HCT116 (cell line): Measurements from ENCODE around the gene IL20. TPM values are rescaled to one million over a fixed set of nuclear protein-coding genes. Genes with fewer than 3 reads are reported as not detected.

Experiments used
- ATAC-seq: fragments of 200-7000 bp; cut with Tn5 transposase; 2 replicates; pipeline ENCODE4 v1.9.1; 2020; ENCODE audit warnings: mild to moderate bottlenecking, moderate library complexity
- BruUV-seq: library from RNA; stranded (reverse); fragments of 400-500 nt; replicated peaks from 2 replicates; lab custom pipeline; 2021; lab: Mats Ljungman, UMichigan
- CTCF ChIA-PET: fragments of 300-600 bp; sonication (Branson Sonifier 250); formaldehyde crosslinking; loops from one replicate; lab custom pipeline; 2021; ENCODE audit warnings: antibody characterized with exemption; lab: Charles Lee
- POLR2A ChIA-PET: fragments of 300-600, 350-600 bp; sonication (Branson Sonifier 250); formaldehyde crosslinking; loops from one replicate; lab custom pipeline; 2021; ENCODE audit warnings: antibody characterized with exemption; lab: Charles Lee
- RAD21 ChIA-PET, 2 experiments: fragments of 300-600 bp; sonication (Branson Sonifier 250); formaldehyde crosslinking; loops; one replicate each; lab custom pipeline; 2023; ENCODE audit warnings: low total read pairs in 2 of 2; ENCODE audit not compliant: uncharacterized antibody in 2 of 2, unreplicated experiment in 2 of 2, low non-redundant PET in 1 of 2; lab: Charles Lee
- DNase-seq: peaks from one replicate; pipeline ENCODE4 v3.0.0-alpha.2; 2010; ENCODE audit warnings: low read depth, low spot score
- H2AFZ ChIP-seq: fragments of 200-600 bp; shearing (Covaris generic), sonication (generic); 2 replicates; pipeline ENCODE4 v1.6.1; 2017; ENCODE audit warnings: low read depth, mixed run types, mixed read lengths, antibody characterized with exemption, low read length; ENCODE audit not compliant: poor library complexity, severe bottlenecking
- H3K27ac ChIP-seq: 2 replicates; pipeline ENCODE4 v1.5.1; 2012; ENCODE audit warnings: low read depth, low read length
- H3K27me3 ChIP-seq: fragments of 200-600 bp; sonication (generic); 2 replicates; pipeline ENCODE4 v1.6.1; 2016; ENCODE audit warnings: mixed run types, low read length, mixed read lengths; ENCODE audit not compliant: insufficient read depth
- H3K36me3 ChIP-seq, 2 experiments: fragments of 200-500 bp in 1 of 2; fragments of 200-600 bp in 1 of 2; sonication (Bioruptor generic) in 1 of 2; sonication (generic) in 1 of 2; 2 replicates each; pipeline versions ENCODE4 v1.5.1 to v1.6.1; 2014 to 2016; ENCODE audit warnings: low read length in 2 of 2, inconsistent platforms in 1 of 2, mixed read lengths in 1 of 2, mixed run types in 1 of 2; ENCODE audit not compliant: insufficient read depth in 2 of 2, control insufficient read depth in 1 of 2
- H3K4me1 ChIP-seq, 2 experiments: fragments of 200-600 bp in 1 of 2; sonication (generic) in 1 of 2; 2 replicates each; pipeline versions ENCODE4 v1.5.1 to v1.6.1; 2012 to 2017; ENCODE audit warnings: low read length in 2 of 2, inconsistent platforms in 1 of 2, mild to moderate bottlenecking in 1 of 2, mixed read lengths in 1 of 2, mixed run types in 1 of 2, moderate library complexity in 1 of 2; ENCODE audit not compliant: insufficient read depth in 2 of 2, control insufficient read depth in 1 of 2
- H3K4me2 ChIP-seq: fragments of 200-600 bp; sonication (generic); 2 replicates; pipeline ENCODE4 v1.6.1; 2017; ENCODE audit warnings: mixed run types, low read length, mixed read lengths
- H3K4me3 ChIP-seq, 2 experiments: fragments of 200-600 bp in 1 of 2; sonication (generic) in 1 of 2; replicated peaks in 1 of 2; 2 replicates each; pipeline ENCODE4 v1.5.1; 2011 to 2016; ENCODE audit warnings: low read length in 2 of 2, control low read depth in 1 of 2, low read depth in 1 of 2, mild to moderate bottlenecking in 1 of 2, mixed read lengths in 1 of 2, mixed run types in 1 of 2
- H3K79me2 ChIP-seq: fragments of 200-600 bp; sonication (generic); 2 replicates; pipeline ENCODE4 v1.6.1; 2017; ENCODE audit warnings: mild to moderate bottlenecking, mixed run types, low read length, moderate library complexity, mixed read lengths; ENCODE audit not compliant: insufficient read depth
- H3K9ac ChIP-seq: fragments of 200-600 bp; sonication (generic); 2 replicates; pipeline ENCODE4 v1.6.1; 2016; ENCODE audit warnings: low read length, mixed read lengths
- H3K9me2 ChIP-seq: fragments of 200-600 bp; sonication (generic), shearing (Covaris generic); 2 replicates; pipeline ENCODE4 v1.6.1; 2017; ENCODE audit warnings: mixed run types, mild to moderate bottlenecking, moderate library complexity; ENCODE audit not compliant: insufficient read depth
- H3K9me3 ChIP-seq, 2 experiments: fragments of 200-500 bp in 1 of 2; fragments of 200-600 bp in 1 of 2; sonication (Bioruptor generic) in 1 of 2; sonication (generic) in 1 of 2; 2 replicates each; pipeline ENCODE4 v1.6.1; 2014 to 2017; ENCODE audit warnings: low read length in 2 of 2, mixed read lengths in 2 of 2, inconsistent platforms in 1 of 2, low read depth in 1 of 2, mild to moderate bottlenecking in 1 of 2, mixed run types in 1 of 2, moderate library complexity in 1 of 2; ENCODE audit not compliant: control insufficient read depth in 1 of 2, insufficient read depth in 1 of 2
- H4K20me1 ChIP-seq: fragments of 200-600 bp; sonication (generic), shearing (Covaris generic); 2 replicates; pipeline ENCODE4 v1.6.1; 2017; ENCODE audit warnings: mixed run types, mild to moderate bottlenecking, moderate library complexity; ENCODE audit not compliant: insufficient read depth
- ELF1 ChIP-seq: IDR thresholded peaks from 2 replicates; pipeline ENCODE4 v1.6.1; 2012; ENCODE audit warnings: low read depth, borderline replicate concordance
- EZH2phosphoT487 ChIP-seq: fragments of 200-600 bp; IDR thresholded peaks from 2 replicates; pipeline ENCODE4 v1.6.1; 2018; ENCODE audit warnings: antibody characterized with exemption, borderline replicate concordance
- JUND ChIP-seq: IDR thresholded peaks from 2 replicates; pipeline ENCODE4 v1.6.1; 2012
- POLR2A ChIP-seq: IDR thresholded peaks from 2 replicates; pipeline ENCODE4 v1.7.0; 2011; ENCODE audit warnings: borderline replicate concordance; ENCODE audit not compliant: insufficient read depth, insufficient read length; ENCODE audit errors: extremely low read depth
- RAD21 ChIP-seq: IDR thresholded peaks from 2 replicates; pipeline ENCODE4 v1.6.1; 2012; ENCODE audit warnings: low read depth, mild to moderate bottlenecking
- SIN3A ChIP-seq: IDR thresholded peaks from 2 replicates; pipeline ENCODE4 v1.6.1; 2012; ENCODE audit warnings: low read depth
- YY1 ChIP-seq: IDR thresholded peaks from 2 replicates; pipeline ENCODE4 v1.6.1; 2011; ENCODE audit warnings: low read length, low read depth, moderate library complexity, mild to moderate bottlenecking; ENCODE audit not compliant: insufficient replicate concordance; ENCODE audit errors: extremely low read depth
- intact Hi-C: fragments of 100-400 bp; cut with micrococcal nuclease; formaldehyde crosslinking; loops from 2 replicates; pipeline ENCODE4 v1.10.0; 2022
- total RNA-seq: library from RNA; stranded (reverse); gene quantifications from one replicate; pipeline ENCODE4 v1.2.1, GENCODE V29; 2021; ENCODE audit not compliant: unreplicated experiment
- TF ChIP-seq, protein P1 (sequence below): IDR thresholded peaks from 2 replicates; pipeline ENCODE4 v1.6.1; 2012
- TF ChIP-seq, protein P2 (sequence below), 3 experiments: fragments of 200-600 bp in 1 of 3; sonication (generic) in 1 of 3; IDR thresholded peaks in 2 of 3; conservative IDR thresholded peaks in 1 of 3; 2 replicates each; pipeline ENCODE4 v1.5.1; 2012 to 2017; ENCODE audit warnings: low read depth in 2 of 3, low read length in 2 of 3, antibody characterized with exemption in 1 of 3, borderline replicate concordance in 1 of 3, control low read depth in 1 of 3, mild to moderate bottlenecking in 1 of 3, mixed read lengths in 1 of 3, mixed run types in 1 of 3, moderate library complexity in 1 of 3; ENCODE audit not compliant: insufficient read depth in 1 of 3

Gene IL20
- total RNA-seq, 1 experiment from 2014 or later, result not detected

DNA sequence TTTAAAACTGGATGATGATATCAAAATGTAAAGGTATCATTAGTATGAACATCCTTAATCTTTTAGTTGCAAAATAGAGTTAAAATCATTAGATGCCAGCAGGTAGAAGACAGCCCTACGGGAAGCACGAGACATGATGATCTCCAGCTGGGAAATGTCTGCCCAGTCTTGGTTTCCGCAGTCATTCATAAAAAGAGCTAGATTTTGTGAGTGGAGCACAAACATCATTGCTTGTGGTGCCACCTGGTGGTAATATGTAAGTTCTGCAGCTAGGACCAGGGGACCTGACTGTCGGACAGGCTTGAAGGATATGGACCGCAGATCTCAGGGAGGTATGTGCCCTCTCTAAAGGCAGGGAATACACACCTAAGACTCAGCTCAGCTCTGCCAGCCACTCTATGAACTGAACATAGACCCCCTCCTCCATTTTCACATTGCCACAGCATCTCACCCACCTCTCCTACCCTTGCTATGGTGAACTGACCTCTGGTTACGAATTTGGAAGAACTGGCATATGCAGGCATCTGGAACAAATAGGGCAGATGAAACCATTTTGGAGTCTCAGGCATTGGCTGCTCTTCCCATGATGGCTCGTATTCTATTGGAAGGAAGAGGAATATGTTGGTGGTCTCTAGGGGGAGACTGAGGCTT is 47.1 kb downstream of the IL20 start:
- DNase-seq, result peak; percentile 64
- no peaks in the 10 kb centered on the region for H3K9me2 ChIP-seq
- H3K4me2 ChIP-seq, result 0 out of 2 replicates have a peak overlapping the region, but pooled peaks have one; percentile 0
- H2AFZ ChIP-seq, result peak overlapping the region; percentile 5
- ChIA-PET CTCF (interaction anchor here (0.7 to 3.0 kb wide), 51 partner anchors 9 to 587 kb away, joined by 3 to 48 read pairs (median 4); partner anchors contain the start of genes C1orf116, DYRK3, EIF2D and FCMR), POLR2A (no interaction called here), RAD21 (interaction anchor here (0.7 to 1.7 kb wide), 9 partner anchors 56 to 587 kb away, joined by 3 to 9 read pairs (median 5); no protein-coding TSS in a partner anchor)
- intact Hi-C loops, result loop anchor here (1.0 to 5.0 kb wide), 7 partner anchors 47 to 435 kb away; partner anchors contain the start of gene IL20
- H3K9ac ChIP-seq, result no peak overlapping the region
- peak; percentile 57 for ATAC-seq
- no peak overlapping the region for H3K4me3 ChIP-seq
- H3K27me3 ChIP-seq, result no peaks in the 10 kb centered on the region; the same call in 1 of the 2 replicates
- H3K4me1 ChIP-seq, result peaks cover 0 to 20% of the 10 kb centered on the region in 2 experiments; a peak in 2 of 4 replicates
- no peaks in the 10 kb centered on the region for H3K36me3 ChIP-seq
- TF ChIP-seq SIN3A (no peak), ELF1 (no peak), YY1 (peak; percentile 48), JUND (no peak), RAD21 (peak; percentile 88), POLR2A (no peak), EZH2phosphoT487 (no peak)
- TF ChIP-seq, protein P1, sequence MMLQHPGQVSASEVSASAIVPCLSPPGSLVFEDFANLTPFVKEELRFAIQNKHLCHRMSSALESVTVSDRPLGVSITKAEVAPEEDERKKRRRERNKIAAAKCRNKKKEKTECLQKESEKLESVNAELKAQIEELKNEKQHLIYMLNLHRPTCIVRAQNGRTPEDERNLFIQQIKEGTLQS, result no peak
- TF ChIP-seq, protein P2, sequence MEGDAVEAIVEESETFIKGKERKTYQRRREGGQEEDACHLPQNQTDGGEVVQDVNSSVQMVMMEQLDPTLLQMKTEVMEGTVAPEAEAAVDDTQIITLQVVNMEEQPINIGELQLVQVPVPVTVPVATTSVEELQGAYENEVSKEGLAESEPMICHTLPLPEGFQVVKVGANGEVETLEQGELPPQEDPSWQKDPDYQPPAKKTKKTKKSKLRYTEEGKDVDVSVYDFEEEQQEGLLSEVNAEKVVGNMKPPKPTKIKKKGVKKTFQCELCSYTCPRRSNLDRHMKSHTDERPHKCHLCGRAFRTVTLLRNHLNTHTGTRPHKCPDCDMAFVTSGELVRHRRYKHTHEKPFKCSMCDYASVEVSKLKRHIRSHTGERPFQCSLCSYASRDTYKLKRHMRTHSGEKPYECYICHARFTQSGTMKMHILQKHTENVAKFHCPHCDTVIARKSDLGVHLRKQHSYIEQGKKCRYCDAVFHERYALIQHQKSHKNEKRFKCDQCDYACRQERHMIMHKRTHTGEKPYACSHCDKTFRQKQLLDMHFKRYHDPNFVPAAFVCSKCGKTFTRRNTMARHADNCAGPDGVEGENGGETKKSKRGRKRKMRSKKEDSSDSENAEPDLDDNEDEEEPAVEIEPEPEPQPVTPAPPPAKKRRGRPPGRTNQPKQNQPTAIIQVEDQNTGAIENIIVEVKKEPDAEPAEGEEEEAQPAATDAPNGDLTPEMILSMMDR (IDR thresholded peaks at IDR 0.05 in 2 of 3, conservative IDR thresholded peaks at IDR 0.05 in 1 of 3; ENCODE audit: borderline replicate concordance in 1 of 3, insufficient read depth in 1 of 3, low read depth in 2 of 3, low read length in 2 of 3), result peak; percentile 78 to 80 (median 79)
- H3K79me2 ChIP-seq, result no peaks in the 10 kb centered on the region
- no TSS peak for BruUV-seq
- H4K20me1 ChIP-seq, result no peaks in the 10 kb centered on the region
- no peaks in the 10 kb centered on the region for H3K9me3 ChIP-seq
- no peak overlapping the region for H3K27ac ChIP-seq
